Activated CD8-positive, alpha-beta memory T cell treated with anti-CD3 and anti-CD28 coated beads, Interleukin-2, amount 50 U/mL, for 1 hour (primary cell): Measurements from ENCODE around the gene PBX3.
"Not testable (repeated sequence)": the region's sequence is repeated elsewhere in the genome, so short reads cannot be mapped to it uniquely, and the experiment has no call there.

Experiments
- DNase-seq: peaks from one replicate; pipeline ENCODE4 v3.0.0-alpha.2; 2020; ENCODE audit errors: extremely low read depth

PBX3 gene

GRCh38 chr9:125749287-125749935, 2.2 kb downstream of the PBX3 start:
- DNase-seq = no peak

- DNase-seq = no peak
These were observed 2.9 kb downstream of the PBX3 start for GRCh38 chr9:125749951-125750626.

- DNase-seq = no peak
These were observed 3.4 kb downstream of the PBX3 start for GRCh38 chr9:125750627-125751011.

GRCh38 chr9:125752070-125752628, 5.0 kb downstream of the PBX3 start:
- DNase-seq = no peak

GRCh38 chr9:125754096-125754495, 6.9 kb downstream of the PBX3 start:
- DNase-seq = no peak

GRCh38 chr9:125755340-125755739, 8.2 kb downstream of the PBX3 start:
- DNase-seq = no peak

- no peak for DNase-seq
These were observed 9.3 kb downstream of the PBX3 start for GRCh38 chr9:125756518-125756917.

- DNase-seq = no peak
These were observed 10.7 kb downstream of the PBX3 start for GRCh38 chr9:125757834-125758233.

GRCh38 chr9:125758986-125759763, 12.0 kb downstream of the PBX3 start:
- no peak for DNase-seq

- DNase-seq = no peak
These were observed 12.6 kb downstream of the PBX3 start for GRCh38 chr9:125759764-125760129.

GRCh38 chr9:125760537-125760936, 13.4 kb downstream of the PBX3 start:
- no peak for DNase-seq

- DNase-seq = no peak
These were observed 14.7 kb downstream of the PBX3 start for GRCh38 chr9:125761676-125762450.

GRCh38 chr9:125763394-125763801, 16.2 kb downstream of the PBX3 start:
- no peak for DNase-seq

GRCh38 chr9:125764198-125764597, 17.0 kb downstream of the PBX3 start:
- DNase-seq = no peak

- no peak for DNase-seq
These were observed 19.5 kb downstream of the PBX3 start for GRCh38 chr9:125766468-125767221.

GRCh38 chr9:125767349-125767748, 20.2 kb downstream of the PBX3 start:
- no peak for DNase-seq

GRCh38 chr9:125768803-125769202, 21.6 kb downstream of the PBX3 start:
- no peak for DNase-seq

GRCh38 chr9:125771037-125771436, 23.9 kb downstream of the PBX3 start:
- no peak for DNase-seq

GRCh38 chr9:125772740-125773139, 25.6 kb downstream of the PBX3 start:
- no peak for DNase-seq

GRCh38 chr9:125774106-125774505, 26.9 kb downstream of the PBX3 start:
- DNase-seq = no peak

GRCh38 chr9:125776789-125777188, 29.6 kb downstream of the PBX3 start:
- not testable (repeated sequence) for DNase-seq
